ENCODE measurements around the gene KLHL22.
"Not testable (repeated sequence)": the region's sequence is repeated elsewhere in the genome, so short reads cannot be mapped to it uniquely, and the experiment has no call there.

Gene KLHL22

GRCh38 chr22:20494978-20495860, at the start of gene KLHL22:
KLHL22 (minus strand) TSS chr22:20495795; CDS start chr22:20489211, 6,584 bp downstream.
- peak; percentile 39 for DNase-seq

GRCh38 chr22:20545318-20545634, 49.7 kb upstream of the KLHL22 start:
- DNase-seq: not testable (repeated sequence)

GRCh38 chr22:20542736-20543135, 47.1 kb upstream of the KLHL22 start:
- no peak for DNase-seq

DNA sequence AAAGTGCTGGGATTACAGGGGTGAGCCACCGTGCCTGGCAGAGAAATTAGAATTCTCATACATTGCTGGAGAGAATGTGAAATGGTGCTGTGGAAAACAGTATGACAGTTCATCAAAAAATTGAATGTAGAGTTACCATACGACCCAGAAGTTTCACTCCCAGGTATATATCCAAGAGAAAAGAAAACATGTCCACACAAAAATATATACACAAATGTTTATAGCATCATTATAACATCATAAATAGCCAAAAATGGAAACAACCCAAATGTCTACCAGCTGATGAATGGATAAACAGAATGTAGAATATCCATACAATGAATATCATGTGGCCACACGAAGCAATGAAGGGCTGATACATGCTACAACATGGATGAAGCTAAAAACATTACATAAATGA, 46.5 kb upstream of the KLHL22 start:
- DNase-seq: no peak

GRCh38 chr22:20538875-20539274, 43.3 kb upstream of the KLHL22 start:
- not testable (repeated sequence) for DNase-seq

GRCh38 chr22:20537983-20538382, 42.4 kb upstream of the KLHL22 start:
- no peak for DNase-seq

DNA sequence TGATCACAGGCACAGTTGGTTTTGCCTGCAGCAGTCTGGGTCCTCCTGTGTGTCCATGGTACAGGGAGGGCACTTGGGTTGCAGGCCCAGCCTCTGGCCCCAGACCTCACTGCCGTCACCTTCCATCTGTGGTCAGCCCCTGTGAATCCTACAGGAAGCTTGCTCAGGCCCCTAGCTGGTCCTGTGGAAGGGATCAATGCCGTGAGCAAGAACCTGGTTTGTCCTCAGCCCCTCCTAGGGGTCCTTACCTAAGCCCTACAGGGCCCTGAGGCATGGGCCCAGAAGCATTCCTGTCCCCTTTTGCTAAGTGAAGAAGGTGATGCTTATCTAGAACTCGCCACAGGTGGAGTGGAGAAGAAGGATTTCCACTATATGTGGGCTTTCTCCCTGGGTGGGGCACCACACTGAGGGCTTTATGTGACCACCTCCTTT, 41.7 kb upstream of the KLHL22 start:
- DNase-seq: no peak

DNA sequence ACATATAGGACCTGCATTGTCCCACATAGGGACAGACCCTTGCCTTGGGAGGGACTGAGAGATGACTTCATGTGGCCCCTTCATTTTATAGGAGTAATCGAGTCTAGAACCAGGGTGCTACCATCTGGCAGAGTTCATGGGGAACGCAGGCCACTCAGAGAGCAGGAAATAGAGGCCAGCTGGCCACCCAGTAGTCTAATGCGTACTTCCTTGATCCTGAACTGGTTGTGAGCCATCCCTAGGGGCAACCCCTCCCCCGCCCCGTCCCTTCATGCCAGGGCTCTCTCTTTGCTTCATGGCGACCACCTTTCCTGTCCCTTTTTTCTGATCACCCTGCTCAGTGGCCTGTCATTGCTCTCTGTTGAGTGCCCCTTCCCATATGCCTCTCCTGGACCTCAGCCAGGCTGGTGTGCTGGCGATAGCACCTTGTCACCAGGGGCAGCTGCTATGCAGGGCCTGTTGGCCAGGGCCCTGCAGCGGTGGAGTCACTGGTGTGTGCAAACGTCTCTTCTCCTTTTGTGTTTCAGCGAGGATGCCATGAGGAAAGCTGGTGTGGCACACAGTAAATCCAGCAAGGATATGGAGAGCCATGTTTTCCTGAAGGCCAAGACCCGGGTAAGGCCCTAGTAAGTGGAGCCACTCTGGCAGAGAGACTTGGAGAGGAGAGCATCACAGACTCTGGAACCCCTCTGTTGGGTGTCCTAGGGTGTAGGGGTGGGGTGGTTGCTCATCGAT, 41.2 kb upstream of the KLHL22 start:
- no peak for DNase-seq

DNA sequence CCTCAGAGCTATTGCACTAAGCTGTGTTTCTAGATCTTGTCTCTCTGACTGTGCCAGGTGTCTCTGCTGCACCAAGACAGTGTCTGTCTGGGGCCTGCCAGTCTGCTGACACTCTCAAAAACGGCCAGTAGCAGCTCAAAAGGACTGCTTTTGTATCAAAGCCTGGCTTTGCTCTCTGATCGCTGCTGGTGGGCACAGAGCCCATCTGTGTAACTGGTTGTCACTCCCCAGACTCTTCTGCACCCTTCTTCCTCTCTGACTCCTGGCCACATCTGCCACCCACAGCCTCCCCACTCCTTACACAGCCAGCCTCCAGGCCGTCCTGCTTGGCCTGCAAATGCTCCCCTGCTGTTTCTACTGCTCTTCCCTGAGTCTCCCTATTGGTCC, 38.3 kb upstream of the KLHL22 start:
- DNase-seq: no peak

- no peak for DNase-seq
Measured at GRCh38 chr22:20533095-20533878, 37.7 kb upstream of the KLHL22 start.

DNA sequence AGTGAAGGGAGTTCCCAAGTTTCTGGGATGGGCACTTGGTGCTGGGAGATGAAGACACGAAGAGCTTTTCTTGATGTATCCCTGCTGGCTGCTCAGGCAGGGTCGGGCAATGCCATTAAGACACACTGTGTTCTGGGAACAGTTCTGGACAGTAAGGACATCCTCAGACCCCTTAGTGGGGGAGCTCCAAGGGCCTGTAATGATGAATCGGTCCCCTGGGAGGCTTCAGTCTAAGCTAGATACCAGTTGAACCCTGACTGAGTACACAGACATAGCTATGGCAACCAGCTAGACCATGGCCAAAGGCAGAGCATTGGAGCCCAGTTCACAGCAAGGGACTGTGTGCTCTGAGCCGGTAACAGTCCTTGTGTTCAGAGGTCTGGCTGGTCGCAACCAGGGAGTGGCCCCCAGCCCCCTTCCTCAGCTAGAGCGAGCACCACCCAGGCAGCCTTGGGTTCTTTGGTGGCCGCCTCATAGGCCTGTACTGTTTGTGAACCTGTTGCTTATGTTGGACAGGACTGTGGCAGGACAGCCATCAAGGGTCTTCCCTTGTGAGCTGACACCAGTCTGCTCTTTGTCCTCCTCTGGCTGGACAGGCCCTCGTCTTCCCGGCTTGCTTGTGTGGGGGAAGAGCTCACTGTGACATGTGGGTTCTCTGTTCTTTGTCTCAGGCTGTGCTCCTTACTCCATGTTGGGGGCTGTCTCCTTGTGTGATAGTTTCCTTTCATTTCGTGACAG, 36.8 kb upstream of the KLHL22 start:
- no peak for DNase-seq

DNA sequence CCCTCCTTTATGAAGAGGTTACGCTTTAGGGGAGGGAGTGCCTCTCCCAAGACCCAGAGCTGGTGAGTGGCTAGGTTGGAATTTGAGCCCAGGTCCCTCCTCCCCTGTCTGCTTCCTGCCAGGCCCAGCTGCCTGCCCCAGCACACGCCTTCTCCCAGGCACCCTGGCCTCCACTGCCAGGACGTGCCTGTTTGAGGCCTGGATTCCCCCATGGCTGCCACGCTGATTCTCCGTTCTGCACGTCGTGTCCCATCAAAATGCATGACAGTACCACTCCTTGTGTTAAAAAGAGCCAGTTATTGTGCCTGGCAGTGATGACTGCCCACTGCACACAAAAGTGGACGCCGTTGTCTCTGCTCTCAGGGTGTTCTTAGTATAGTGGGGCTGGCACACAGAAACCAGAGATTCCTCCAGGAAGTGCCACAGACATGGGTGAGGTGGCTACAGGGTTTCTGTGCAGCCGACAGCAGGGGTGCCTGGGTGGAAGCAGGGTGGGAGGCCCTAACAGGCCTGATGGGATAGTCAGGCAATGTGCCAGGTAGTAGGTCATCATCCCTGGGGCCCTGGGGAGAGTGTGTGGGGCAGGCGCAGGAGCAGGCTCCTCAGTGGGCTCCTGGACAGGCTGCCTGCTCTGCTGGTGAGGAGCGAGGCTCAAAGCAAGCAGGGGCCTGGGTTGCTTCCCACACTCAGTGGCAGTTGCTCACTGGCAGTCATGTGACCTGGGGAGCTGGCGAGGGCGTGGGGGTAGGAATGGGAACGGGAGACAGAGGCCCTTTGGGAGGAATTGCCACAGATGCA, 36.0 kb upstream of the KLHL22 start:
- no peak for DNase-seq

- DNase-seq: no peak
Measured at GRCh38 chr22:20531154-20531403, 35.5 kb upstream of the KLHL22 start.

GRCh38 chr22:20530368-20531153, 35.0 kb upstream of the KLHL22 start:
- no peak for DNase-seq

DNA sequence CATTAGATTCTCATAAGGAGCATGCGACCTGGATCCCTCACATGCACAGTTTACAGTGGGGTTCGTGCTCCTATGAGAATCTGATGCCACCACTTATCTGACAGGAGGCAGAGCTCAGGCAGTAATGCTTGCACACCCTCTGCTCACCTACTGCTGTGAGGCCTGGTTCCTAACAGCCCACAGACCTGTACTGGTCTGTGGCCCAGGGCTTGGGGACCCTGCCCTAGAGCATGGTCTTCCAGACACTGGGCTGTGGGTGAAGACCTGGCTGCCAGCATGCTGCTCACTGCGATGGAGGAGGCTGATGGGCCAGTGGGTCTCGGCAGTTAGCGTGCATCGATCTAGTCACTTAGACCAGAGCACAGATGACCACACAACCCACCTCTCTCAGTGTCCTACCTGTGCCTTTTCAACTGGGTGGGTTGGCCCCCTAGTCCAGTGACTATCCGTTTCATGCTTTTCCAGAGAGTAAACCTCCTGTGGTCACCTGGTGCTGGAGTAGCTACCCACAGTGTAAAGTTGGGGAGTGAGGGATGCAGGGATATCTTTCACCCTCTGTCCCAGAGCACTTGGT, 32.9 kb upstream of the KLHL22 start:
- DNase-seq: no peak

DNA sequence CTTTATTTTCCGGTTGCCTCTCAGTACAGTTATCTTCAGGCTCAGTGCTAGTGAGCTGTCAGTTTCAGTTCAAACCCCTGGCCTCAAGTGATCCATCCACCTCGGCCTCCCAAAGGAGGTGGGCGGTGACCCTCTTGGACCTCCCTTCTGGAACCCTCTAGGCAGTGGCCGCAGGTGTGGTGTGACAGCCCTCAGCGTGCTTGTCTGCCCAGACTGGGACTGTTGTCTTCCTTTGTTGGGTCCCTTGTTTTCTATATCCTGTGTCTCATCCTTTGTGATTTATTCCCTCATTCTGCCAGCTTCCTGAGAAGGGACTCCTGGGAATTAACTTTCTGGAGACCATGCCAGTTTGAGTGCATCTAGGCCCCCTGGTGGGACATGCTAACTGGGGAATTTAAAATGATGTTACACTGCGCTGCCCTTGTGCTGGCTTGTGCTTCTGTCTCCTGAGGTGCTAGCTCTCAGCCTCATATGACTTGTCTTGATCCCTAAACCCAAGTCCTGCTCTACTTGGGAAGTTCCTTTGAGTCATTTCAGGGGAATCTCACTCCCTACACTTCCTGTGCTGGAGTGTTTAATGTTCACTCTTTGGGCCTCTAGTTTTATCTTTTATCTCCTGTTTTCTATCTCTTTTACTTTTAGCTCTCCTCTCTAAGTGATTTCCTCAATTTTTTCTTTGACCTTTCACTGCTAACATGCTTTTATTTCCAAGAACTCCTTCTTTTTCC, 31.2 kb upstream of the KLHL22 start:
- no peak for DNase-seq

GRCh38 chr22:20526305-20526627, 30.7 kb upstream of the KLHL22 start:
- no peak for DNase-seq

DNA sequence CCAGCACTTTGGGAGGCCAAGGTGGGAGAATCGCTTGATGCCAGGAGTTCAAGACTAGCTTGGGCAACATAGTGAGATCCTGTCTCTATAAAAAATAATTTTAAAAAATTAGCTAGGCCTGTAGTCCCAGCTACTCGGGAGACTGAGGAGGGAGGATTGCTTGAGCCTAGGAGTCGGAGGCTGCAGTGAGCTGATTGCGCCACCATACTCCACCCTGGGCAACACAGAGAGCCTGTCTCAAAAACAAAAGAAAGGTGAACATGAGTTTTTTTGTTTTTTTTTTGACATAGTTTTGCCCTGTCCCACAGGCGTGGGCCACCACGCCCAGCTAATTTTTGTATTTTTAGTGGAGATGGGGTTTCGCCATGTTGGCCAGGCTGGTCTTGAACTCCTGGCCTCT, 29.5 kb upstream of the KLHL22 start:
- no peak for DNase-seq

- no peak for DNase-seq
Measured at GRCh38 chr22:20524004-20524481, 28.4 kb upstream of the KLHL22 start.
